GM19455 (cell line): Measurements from ENCODE around the gene MBP.

Source experiments
- ATAC-seq: cut with Tn5 transposase; IDR thresholded peaks from one replicate; pipeline ENCODE4 v1.9.1; 2021; ENCODE audit not compliant: unreplicated experiment

The MBP gene

DNA sequence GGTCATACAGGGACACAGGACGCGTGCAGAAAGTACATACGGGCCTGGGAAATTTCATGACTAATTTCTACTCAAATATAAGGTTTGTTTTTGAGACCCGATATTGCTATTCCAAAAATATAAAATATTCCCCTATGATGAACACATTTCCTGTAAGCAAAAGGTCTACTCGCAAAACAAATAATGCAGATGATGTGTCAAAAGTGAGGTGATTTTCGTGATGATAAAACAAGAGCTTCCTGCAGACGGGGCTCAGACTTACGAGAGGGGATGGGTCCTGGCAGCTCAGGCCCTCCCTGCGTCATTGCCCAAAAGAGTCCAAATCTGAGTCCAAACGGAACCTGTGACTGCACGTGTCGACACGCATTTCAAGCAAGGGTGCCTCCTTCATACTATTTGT, 62.7 kb downstream of the MBP start:
- ATAC-seq: no peak

DNA sequence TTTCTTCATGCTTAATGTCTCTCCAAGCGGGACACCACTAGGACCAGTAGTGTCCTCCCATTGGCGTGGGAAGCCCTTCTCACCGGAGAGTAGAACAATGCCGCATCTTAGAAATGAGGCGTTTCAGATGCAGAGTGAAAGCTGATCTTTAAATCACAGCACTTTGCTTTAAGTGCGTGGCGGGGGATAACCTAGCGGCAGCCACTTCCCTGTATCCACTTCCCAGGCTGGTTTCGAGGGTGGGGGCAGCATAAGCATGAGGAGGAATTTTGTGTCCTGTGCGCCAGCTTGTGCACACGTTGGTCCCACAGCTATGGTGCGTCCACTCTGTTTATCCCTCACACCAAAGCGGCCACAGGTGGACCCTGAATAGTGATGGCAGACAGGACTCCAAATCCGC, 63.1 kb downstream of the MBP start:
- ATAC-seq: no peak

DNA sequence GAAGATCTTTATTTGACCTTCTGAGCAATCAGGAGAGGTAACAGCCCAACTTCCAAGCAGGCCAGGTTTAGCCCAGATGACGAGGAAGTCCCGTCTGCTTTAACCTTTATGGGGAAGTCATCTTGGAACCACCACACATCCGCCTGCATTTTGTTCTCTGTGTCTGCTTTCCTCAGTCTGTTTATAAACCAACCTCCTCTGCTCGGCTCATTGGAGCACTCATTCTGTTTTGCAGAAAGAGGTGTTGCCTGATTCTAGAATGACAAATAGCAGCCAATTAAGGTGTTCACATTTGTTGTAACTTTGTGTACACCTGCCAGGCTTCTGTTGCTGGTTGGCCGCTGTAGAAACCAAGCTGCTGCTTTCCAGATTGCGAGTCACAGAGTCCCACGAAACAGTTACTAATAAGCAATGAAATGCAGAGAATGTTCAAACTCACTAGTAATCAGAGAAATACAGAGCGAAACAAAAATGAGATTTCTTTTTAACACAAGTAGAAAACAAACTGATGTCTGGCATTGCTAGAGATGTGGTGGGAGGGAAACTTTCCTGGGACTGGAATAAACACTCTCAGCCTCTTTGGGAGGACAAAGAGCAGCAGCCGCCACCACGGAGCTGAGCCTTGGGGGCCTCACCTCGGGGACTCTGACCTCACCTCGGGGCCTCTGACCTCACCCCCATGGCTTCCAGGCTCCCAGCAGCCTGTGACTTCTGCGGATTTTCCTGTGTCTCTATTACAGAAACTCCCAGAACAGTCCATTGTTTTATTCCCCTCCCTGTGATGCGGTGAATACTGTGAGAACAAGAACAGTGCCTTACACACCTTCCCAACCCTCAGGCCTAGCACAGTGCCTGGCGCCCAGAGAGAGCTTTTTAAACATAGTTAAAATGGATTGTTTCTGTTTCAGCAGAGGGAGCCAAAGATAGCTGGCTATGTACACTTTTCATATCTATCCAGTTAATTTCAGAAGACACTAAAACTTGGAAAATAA, 64.0 kb downstream of the MBP start:
- no peak for ATAC-seq

DNA sequence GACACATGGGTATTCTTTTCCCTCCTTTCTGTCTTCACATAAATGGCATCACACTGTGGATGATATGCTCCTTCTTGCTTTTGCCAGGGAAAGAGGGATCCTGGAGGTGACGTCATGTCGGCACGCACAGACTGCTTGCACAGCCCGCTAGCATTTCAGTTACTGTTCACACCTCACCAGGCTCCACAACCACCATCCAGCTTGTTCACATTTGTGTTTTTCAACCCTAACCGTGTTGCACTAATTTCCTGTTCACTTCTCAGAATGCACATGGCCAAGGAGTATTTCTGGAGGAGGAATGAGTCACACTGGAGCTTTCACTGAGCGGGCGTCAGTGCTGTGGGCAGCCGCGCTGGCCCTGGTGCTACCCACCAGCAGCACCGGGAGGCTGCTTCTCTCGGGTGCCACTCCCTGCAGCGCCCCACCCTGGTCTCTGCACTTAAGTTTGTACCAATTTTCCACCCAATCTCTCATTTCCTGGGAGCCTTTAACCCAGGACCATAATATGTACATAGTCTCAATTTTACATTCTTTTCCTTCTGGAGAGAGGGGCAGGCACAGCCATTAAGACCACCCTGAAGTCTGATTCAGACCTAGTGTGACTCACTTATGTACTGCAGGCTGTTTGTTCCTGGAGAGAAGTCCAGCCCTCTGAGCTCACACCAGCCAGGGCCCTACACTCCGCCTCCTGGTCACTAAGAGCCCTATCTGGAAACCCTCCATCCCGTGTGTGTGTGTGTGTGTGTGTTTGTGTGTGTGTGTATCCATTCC, 65.1 kb downstream of the MBP start:
- ATAC-seq: peak; percentile 33

DNA sequence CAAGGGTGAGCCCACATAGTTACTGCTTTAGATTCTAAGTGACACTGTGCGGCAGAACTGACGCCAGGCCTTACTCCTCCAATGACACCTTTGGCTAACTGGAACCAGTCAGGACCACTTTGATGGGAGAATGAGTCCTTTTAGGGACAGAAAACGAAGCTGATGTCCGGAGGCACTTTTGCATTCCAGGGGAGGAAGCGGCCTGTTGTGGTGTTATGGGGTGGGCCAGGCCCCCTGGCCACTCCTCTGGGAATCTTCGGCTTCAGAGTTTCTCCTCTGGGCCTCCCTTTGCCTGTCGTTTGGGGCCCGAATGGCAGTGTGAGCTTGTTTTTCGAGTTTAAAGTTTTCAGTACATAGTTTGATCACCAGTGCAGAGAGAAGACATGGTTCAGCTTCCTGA, 65.9 kb downstream of the MBP start:
- ATAC-seq: no peak

DNA sequence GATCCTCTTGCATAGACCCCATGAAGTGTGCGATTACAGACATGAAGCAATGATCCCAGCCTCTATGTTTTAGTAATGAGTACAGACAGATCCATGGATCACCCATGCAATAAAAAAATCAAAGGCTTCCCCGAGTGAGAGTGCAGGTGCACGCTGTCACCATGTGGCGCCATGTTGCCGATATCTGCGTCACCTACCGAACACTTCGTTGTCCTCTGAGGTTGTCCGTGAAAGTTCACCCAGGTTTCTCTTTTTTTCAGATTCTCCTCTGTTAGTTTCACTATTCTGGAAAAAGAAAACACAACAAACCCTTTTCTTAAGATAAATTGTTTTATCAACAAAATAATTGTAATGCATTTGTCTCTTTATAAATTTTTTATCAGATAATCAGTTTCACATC, 66.5 kb downstream of the MBP start:
- ATAC-seq: no peak

DNA sequence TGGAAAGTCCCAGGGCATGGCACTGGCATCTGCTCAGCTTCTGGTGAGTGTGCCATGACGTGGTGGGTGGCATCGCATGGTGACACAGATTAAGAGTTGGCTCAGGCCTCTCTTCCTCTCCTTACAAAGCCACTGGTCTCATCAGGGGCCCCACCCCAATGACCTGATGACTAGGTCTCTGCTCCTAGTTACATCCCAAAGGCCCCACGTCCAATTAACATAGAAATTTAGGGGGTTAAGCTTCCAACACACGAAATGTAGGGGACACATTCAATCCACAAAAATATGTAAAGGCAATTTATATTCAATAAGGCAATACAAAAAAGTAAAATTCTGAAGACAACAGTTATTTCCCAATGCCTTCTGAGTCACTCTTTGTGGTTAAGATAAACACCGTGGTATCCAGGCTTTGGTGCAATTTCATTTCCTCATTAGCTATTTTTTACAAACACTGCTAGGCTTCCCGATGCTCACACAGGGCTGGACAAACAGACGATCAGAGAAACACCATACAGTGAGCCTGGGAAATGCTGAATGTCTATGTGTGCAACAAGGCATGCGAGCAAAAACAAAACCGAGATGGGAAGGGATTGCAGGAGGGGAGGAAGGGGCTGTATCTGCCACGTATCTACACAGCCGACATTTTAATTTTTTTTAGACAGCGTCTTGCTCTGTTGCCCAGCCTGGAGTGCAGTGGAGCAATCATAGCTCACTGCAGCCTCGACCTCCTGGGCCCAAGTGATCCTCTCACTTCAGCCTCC, 67.2 kb downstream of the MBP start:
- ATAC-seq: no peak

DNA sequence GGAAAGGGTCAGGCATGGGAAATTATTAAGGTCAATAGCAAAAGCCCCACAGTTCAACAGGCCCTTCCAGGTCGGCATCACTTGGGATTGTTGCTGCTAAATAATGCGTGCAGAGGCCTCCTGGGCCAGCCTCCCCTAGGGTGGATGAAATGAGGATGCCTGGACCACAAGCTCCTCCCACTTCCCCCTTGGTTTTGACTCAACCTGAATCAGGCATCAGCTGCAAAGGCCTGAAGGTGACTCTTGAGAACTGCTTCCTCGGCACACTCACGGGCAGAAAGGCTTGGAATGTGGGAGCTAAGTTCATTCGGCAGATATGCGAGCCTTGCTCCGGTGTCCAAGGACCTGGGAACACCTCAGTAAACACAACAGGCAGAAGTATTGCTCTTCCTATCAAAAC, 69.3 kb downstream of the MBP start:
- ATAC-seq: peak; percentile 45

DNA sequence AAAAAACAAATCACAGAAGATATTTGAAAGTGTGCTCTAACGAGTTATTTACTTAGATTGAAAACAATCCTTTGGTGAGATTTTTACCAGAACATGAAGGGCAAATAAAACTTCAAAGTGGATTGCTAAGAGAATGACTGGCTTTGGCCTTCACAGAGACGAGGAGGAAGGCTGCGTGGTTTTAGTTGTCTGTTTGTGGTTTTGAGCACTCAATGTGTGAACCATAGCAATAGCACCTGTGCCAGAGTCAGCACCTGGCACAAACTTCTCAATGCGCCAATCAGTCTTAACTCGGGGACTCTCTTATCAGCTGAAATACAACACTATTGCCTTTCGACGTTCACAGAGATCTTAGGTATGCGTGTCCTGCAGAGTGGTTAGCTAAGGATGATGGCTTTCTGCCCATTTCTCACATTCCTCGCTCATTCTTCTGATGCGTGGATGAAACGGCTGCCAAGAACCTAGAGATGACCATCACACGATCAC, 70.0 kb downstream of the MBP start:
- peak; percentile 69 for ATAC-seq

DNA sequence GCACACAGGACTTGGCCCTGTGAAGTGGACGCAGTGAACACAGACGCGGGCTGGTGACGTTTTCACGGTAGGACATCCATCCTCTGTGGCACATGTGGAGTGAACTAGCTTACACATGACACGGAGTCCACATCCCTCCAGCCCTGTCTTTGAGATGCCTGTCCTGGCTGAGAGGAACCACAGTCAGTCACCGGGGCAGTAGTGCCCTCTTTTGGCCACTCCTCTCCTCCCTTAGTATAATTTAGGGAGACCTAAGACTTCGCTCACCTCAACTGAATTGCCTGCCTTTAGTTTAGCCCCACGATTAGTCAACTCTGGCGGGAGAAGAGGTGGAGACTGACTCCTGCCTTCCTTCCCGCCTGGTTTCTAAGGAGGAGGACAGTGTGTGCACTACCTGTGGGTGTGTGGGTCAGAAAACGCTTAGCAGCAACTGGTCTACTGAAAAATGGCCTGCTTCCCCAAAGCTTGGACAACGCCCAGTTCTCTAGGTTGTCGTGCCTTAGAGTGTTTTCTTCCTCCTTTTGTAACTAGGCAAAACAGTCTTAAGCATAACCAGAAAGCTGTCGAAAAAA, 70.6 kb downstream of the MBP start:
- peak; percentile 56 for ATAC-seq

DNA sequence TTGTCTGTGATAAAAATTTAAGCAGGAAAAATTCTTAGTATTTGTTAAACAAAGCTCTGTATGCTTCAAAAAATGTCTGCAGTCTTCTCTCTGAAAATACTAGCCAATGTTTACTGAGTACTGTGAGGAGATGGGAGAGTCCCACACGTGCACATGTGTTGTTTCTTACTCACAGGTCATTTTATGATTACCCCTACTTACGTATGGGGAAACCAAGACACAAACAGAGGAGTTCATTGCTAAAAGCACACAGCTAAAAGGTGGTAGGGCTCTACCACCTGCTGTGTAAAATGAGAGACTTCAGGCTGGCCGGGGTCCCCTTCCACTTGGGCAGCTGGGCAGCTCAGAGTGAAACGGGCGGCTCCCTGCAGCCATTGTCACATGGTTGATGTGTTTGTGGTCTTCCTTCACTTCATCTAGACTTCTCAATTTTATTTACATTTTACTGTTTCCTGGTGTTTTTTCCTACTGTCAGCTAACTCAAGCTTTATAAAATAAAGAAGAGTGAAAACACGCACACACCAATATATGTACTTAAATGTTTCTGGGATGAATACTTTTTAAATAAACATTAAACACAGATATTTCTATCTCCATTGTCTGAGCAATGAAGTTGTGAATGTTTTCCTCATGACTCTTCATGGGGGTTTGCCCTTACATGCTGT, 71.2 kb downstream of the MBP start:
- ATAC-seq: no peak

DNA sequence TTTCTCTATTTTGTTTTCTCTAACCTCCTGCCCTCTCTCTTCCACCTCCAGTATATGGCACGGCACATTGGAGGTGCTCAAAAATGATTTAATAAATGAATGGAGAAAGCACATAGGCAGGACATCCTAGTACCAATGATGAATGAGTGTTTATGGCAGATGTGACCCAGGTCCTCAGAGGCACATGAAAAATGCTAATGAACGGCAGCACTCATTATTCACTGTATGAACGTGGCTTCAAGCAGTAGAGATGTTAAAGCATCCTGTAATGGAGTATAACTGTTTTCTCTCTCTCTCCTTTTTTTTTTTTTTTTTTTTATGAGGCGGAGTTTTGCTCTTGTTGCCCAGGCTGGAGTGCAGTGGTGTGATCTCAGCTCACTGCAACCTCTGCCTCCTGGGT, 72.4 kb downstream of the MBP start:
- ATAC-seq: no peak

DNA sequence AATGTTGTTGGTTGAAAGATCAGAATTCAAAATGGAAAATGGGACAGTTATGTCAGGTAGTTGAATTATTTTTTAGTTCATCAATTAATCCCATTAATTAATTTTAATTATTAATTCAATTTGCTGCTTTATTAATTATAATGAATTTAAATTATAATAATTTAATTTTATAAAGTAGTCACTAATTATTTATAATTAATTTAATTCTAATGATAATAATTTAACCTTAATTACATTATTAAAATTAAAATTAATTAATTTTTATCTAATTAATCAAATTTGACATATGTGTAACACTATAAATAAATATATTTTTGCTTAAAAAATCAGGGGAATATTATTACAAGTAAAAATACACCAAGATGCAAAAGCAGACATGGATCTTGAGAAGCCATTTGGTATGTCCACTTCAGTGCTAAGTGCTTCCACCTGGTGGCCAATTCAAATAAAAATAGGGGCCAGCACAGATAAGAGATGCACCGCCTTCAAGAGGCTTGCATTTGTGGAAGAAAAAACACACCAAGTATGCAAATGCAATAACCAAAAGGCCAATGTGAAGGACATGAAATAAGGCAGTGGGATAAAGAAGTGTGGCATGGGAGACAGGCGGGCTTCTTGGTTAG, 73.2 kb downstream of the MBP start:
- ATAC-seq: no peak

DNA sequence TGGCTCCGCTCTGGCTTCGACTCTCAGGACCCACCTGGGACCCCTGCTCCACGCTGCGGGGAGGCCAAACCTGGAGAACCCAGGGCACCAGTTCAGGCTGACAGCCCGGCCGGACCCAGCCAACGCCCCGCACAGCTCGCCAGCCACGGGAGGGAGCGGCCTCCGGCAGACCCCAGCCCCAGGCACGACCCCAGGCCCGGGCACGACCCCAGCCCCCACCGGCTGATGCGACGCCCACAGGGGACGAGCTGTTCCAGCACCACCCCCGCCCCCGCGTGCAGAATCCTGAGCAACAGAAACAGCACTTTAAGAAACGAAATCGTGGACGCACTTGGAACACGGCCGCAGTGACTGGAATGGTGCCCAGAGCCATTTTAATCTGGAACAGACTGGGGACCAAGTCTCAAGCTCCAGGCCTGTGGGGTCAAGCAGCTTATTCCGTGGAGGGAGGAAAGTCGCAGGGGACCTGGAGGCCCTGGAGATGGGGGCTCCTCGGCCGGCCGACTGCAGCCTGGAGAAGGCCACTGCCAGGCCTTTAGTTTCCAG, 74.2 kb downstream of the MBP start:
- ATAC-seq: no peak

DNA sequence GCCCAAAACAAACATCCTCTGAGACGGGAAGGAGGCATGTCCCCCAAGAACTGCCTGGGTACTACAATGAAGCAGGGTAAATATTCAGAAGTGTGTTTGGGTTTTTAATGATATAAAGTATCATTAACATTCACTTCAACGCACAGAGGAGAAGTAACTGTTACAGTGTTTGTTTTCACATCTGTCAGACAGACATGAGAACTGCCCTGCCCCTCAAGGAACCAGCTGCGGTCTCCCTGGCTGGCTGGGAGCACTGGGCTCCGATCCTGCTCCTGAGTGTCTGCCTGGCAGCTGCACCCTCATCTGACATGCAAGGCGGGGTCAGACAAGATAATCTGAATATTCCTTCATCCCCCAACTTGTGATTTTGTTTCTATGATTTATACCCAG, 75.6 kb downstream of the MBP start:
- no peak for ATAC-seq

DNA sequence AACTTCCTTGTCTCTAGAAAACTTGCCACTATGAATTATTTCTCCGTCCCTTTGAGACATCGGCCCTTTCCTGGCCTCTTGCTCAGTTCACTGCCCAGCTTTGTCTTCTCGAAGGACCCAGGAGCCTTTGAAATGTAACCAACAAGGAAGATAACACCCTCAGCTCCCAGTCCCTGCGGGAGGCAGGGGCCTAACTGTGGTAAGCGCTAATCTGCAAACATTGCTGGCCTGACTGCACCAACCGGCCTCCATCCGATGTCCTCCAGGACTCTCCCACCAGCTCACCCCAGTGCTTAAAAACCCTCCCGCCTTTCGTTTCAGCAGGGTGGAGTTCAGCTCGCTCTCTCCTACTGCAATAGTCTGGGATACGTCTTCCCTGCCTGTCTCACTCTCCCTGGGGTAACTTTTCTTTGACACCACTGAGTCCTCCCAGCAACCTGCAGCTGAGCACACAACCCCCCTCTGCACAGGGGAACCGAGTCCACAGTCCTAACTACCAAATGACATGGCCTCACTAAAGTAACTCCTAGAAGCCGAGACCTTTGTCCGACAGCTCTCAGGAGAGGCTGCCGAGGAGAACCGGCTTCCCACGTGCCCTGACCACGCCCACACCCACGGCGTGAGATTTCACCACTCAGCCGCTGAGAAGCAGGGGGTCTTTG, 76.1 kb downstream of the MBP start:
- ATAC-seq: no peak

DNA sequence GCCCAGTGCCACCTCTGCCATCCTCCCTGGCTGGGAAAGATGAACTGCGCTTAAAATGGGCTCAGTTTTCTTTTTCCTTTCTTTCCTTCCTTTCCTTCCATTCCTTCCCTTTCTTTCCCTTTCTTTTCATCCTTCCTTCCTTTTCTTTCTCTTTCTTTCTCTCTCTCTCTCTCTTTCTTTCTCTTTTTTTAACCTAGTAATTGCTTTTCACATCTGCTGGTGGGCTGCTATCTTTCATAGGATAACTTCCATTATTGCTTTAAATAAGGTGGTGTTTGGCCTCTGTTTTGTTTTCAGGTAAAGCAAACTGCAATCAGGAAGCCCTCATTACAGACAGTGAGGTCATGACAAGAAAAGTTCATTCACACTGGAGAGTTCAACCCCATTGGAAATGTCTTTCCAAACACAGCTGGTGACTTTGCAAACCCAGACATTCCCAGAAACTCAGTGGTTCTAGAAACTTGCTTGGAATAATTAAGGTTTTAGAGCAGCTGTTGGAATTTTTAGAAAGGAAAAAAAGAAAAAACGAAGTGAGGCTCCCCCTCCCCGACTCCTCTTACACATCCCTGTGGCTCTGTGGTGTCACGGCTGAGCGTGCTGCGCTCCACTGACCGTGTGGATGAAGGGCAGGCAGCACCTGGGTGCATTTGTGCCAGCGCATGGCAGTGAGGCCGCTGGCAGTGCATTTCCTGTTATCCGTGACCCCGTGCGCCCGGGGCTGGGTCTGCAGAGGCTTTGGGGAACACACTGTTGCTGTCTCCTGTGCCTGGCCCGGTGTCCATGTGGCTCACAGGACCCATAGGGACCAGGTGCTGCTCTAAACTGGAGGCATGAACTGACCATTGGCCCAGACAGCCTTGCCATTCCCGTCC, 76.9 kb downstream of the MBP start:
- no peak for ATAC-seq
